Vagina (tissue), 2 donors: ENCODE results near the gene PDE1C.

Source experiments
- CTCF ChIP-seq, 3 experiments: fragments of 450-650 bp in 2 of 3; fragments of 200-600 bp in 1 of 3; sonication (generic) in 1 of 3; IDR thresholded peaks; one replicate each; pipeline ENCODE4 v1.5.1; 2017 to 2019; ENCODE audit warnings: antibody characterized with exemption in 3 of 3, mild to moderate bottlenecking in 2 of 3, moderate library complexity in 2 of 3
- POLR2A ChIP-seq, 2 donors: fragments of 450-650 bp; IDR thresholded peaks; one replicate each; pipeline ENCODE4 v1.6.1; 2017; ENCODE audit warnings: antibody characterized with exemption in 2 of 2, mild to moderate bottlenecking in 2 of 2, moderate library complexity in 2 of 2

- no peak for TF ChIP-seq CTCF (IDR thresholded peaks at IDR 0.05)
- no peak for TF ChIP-seq POLR2A (IDR thresholded peaks at IDR 0.05)
These were observed 306.7 kb downstream of the PDE1C start for GRCh38 chr7:31763548-31763947.
